ENCODE results near the gene ACER1.
"Not testable (repeated sequence)": the region's sequence is repeated elsewhere in the genome, so short reads cannot be mapped to it uniquely, and the experiment has no call there.

ACER1 gene

DNA sequence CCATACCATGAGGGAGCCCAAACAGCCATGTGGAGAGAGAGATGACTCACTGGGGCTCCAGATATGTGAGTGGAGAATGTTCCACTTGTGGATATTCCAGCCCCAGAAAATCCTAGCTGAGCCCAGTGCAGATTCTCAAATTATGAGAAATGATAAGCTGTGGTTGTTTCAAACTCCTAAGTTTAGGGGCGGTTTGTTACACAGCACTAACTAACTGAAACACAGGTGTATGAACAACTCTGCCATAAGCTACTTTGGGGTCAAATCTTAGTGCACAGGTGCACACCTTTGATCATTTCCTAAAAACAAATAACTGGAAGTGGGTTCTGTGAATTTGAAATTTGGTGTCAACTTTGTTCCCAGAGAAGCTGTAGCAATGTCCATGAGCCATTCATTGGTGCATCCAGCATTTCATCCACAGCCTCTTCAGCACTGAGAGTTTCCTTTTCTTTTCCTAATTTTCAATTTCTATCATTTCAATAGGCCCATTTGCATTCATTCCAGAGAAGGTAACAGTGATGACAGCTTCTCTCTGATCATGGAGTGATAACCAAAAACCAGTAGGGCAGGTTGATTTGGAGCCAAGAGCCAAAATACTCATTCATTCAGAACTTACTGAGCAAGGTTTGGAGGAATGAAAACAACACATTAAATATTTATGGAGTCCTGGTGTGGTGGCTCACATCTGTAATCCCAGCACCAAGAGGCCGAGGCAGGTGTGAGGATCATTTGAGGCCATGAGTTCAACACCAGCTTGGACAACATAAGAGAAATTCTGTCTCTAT lies 19.2 kb upstream of the ACER1 start:
- DNase-seq (no peak), ATAC-seq (ENCODE audit: insufficient read depth, low read depth) (no peak)
- no peak overlapping the region for H3K4me2 ChIP-seq (ENCODE audit: insufficient read depth, low read length)
- no peaks in the 10 kb centered on the region for H4K20me1 ChIP-seq (ENCODE audit: insufficient read depth, low read length)
- H3K4me3 ChIP-seq (ENCODE audit: low read depth in 1 of 2, low read length in 2 of 2): no peak overlapping the region
- H3K9ac ChIP-seq (ENCODE audit: low read depth, low read length): no peak overlapping the region
- no peaks in the 10 kb centered on the region for H3K79me2 ChIP-seq (ENCODE audit: insufficient read depth, low read length)
- H2AFZ ChIP-seq (ENCODE audit: low read depth, low read length): no peak overlapping the region; the same call in 1 of the 2 replicates
- H3K36me3 ChIP-seq (ENCODE audit: insufficient read depth, low read length): no peaks in the 10 kb centered on the region
- H3K4me1 ChIP-seq (ENCODE audit: insufficient read depth, low read length): no peaks in the 10 kb centered on the region
- TF ChIP-seq EZH2 (IDR thresholded peaks at IDR 0.05; ENCODE audit: borderline replicate concordance, low read depth, low read length, severe bottlenecking): no peak
- TF ChIP-seq, protein P1, sequence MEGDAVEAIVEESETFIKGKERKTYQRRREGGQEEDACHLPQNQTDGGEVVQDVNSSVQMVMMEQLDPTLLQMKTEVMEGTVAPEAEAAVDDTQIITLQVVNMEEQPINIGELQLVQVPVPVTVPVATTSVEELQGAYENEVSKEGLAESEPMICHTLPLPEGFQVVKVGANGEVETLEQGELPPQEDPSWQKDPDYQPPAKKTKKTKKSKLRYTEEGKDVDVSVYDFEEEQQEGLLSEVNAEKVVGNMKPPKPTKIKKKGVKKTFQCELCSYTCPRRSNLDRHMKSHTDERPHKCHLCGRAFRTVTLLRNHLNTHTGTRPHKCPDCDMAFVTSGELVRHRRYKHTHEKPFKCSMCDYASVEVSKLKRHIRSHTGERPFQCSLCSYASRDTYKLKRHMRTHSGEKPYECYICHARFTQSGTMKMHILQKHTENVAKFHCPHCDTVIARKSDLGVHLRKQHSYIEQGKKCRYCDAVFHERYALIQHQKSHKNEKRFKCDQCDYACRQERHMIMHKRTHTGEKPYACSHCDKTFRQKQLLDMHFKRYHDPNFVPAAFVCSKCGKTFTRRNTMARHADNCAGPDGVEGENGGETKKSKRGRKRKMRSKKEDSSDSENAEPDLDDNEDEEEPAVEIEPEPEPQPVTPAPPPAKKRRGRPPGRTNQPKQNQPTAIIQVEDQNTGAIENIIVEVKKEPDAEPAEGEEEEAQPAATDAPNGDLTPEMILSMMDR (IDR thresholded peaks at IDR 0.05; ENCODE audit: borderline replicate concordance, extremely low read depth, low read length, poor library complexity, severe bottlenecking): no peak
- H3K27me3 ChIP-seq (ENCODE audit: insufficient read depth, low read length, poor library complexity): no peaks in the 10 kb centered on the region
- H3K9me3 ChIP-seq (ENCODE audit: insufficient read depth, low read length, severe bottlenecking): no peaks in the 10 kb centered on the region
- H3K27ac ChIP-seq (ENCODE audit: low read length): no peak overlapping the region

DNA sequence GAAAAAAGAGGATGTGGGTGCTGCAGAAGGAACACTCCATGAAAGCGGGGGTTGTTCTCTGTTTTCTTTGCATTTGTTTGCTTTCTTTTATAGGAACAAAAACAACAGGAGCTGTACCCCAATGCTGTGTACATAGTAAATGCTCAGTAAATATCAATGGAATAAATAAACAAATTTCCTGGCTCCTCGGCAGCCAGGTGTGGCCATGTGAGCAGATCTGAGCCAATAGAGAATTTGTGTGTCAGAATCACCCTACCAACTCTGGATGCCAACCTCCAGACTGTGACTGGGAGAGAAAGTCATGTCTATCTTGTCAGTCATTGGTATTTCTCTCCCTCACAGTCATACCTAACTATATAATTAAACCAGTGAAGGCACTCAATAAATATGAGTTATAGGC lies 17.3 kb upstream of the ACER1 start:
- Histone ChIP-seq H3K36me3 (ENCODE audit: insufficient read depth, low read length) (no peaks in the 10 kb centered on the region), H3K9ac (ENCODE audit: low read depth, low read length) (no peak overlapping the region), H3K27ac (ENCODE audit: low read length) (no peak overlapping the region), H4K20me1 (ENCODE audit: insufficient read depth, low read length) (no peaks in the 10 kb centered on the region), H3K9me3 (ENCODE audit: insufficient read depth, low read length, severe bottlenecking) (no peaks in the 10 kb centered on the region), H2AFZ (ENCODE audit: low read depth, low read length) (no peak overlapping the region), H3K4me3 (ENCODE audit: low read depth in 1 of 2, low read length in 2 of 2) (no peak overlapping the region), H3K4me1 (ENCODE audit: insufficient read depth, low read length) (no peaks in the 10 kb centered on the region), H3K27me3 (ENCODE audit: insufficient read depth, low read length, poor library complexity) (no peaks in the 10 kb centered on the region), H3K79me2 (ENCODE audit: insufficient read depth, low read length) (no peaks in the 10 kb centered on the region), H3K4me2 (ENCODE audit: insufficient read depth, low read length) (no peak overlapping the region)
- no peak for TF ChIP-seq EZH2 (IDR thresholded peaks at IDR 0.05; ENCODE audit: borderline replicate concordance, low read depth, low read length, severe bottlenecking)
- TF ChIP-seq, protein P1 (IDR thresholded peaks at IDR 0.05; ENCODE audit: borderline replicate concordance, extremely low read depth, low read length, poor library complexity, severe bottlenecking): no peak
- no peak for ATAC-seq (ENCODE audit: insufficient read depth, low read depth)
- no peak for DNase-seq

DNA sequence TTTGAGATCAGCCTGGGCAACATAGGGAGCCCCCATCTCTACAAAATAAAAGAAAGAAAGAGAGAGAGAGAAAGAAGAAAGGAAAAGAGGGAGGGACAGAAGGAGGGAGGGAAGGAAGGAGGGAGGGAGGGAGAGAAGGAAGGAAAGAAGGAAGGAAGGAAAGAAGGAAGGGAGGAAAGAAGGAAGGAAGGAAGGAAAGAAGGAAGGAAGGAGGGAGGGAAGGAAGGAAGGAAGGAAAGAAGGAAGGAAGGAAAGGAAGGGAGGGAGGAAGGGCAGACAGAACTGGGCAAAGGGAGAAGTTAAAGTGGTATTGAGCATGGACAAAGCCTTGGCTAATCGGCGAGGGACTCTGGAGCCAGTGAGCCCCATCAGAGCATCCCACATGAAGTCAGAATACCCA lies 15.9 kb upstream of the ACER1 start:
- not testable (repeated sequence) for H3K9me3 ChIP-seq (ENCODE audit: insufficient read depth, low read length, severe bottlenecking); H3K4me1 ChIP-seq (ENCODE audit: insufficient read depth, low read length); H3K27ac ChIP-seq (ENCODE audit: low read length); H3K4me2 ChIP-seq (ENCODE audit: insufficient read depth, low read length); H4K20me1 ChIP-seq (ENCODE audit: insufficient read depth, low read length); H3K27me3 ChIP-seq (ENCODE audit: insufficient read depth, low read length, poor library complexity); H3K9ac ChIP-seq (ENCODE audit: low read depth, low read length); H3K4me3 ChIP-seq (ENCODE audit: low read depth in 1 of 2, low read length in 2 of 2); H3K36me3 ChIP-seq (ENCODE audit: insufficient read depth, low read length); DNase-seq; ATAC-seq (ENCODE audit: insufficient read depth, low read depth); H3K79me2 ChIP-seq (ENCODE audit: insufficient read depth, low read length); H2AFZ ChIP-seq (ENCODE audit: low read depth, low read length)

DNA sequence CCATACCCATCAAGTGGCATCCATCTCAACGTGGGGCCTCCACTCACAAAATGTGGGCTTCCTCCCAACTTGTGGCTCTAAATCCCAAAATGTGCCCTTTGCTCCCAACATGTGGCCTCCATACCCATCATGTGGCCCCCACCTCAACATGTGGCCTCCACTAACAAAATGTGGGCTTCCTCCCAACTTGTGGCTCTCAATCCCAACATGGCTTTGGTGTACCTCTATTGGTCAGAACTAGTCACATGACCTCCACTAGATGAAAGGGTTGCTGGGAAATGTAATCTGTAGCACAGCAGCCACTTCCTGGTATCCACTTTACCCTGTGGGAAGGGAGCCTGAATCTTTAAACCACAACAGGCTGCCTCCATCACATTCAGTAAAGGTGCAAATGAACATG lies 10.1 kb upstream of the ACER1 start:
- TF ChIP-seq, protein P1 (IDR thresholded peaks at IDR 0.05; ENCODE audit: borderline replicate concordance, extremely low read depth, low read length, poor library complexity, severe bottlenecking): no peak
- TF ChIP-seq EZH2 (IDR thresholded peaks at IDR 0.05; ENCODE audit: borderline replicate concordance, low read depth, low read length, severe bottlenecking): no peak
- no peaks in the 10 kb centered on the region for H4K20me1 ChIP-seq (ENCODE audit: insufficient read depth, low read length)
- no peaks in the 10 kb centered on the region for H3K36me3 ChIP-seq (ENCODE audit: insufficient read depth, low read length)
- DNase-seq (no peak), ATAC-seq (ENCODE audit: insufficient read depth, low read depth) (no peak)
- H3K9me3 ChIP-seq (ENCODE audit: insufficient read depth, low read length, severe bottlenecking): no peaks in the 10 kb centered on the region
- no peak overlapping the region for H3K9ac ChIP-seq (ENCODE audit: low read depth, low read length)
- no peaks in the 10 kb centered on the region for H3K79me2 ChIP-seq (ENCODE audit: insufficient read depth, low read length)
- H3K27me3 ChIP-seq (ENCODE audit: insufficient read depth, low read length, poor library complexity): no peaks in the 10 kb centered on the region
- no peak overlapping the region for H3K4me2 ChIP-seq (ENCODE audit: insufficient read depth, low read length)
- H3K4me1 ChIP-seq (ENCODE audit: insufficient read depth, low read length): no peaks in the 10 kb centered on the region
- no peak overlapping the region for H3K27ac ChIP-seq (ENCODE audit: low read length)
- peak overlapping the region; percentile 58 for H2AFZ ChIP-seq (ENCODE audit: low read depth, low read length)
- H3K4me3 ChIP-seq (ENCODE audit: low read depth in 1 of 2, low read length in 2 of 2): no peak overlapping the region

All from DND-41 (cell line).